CD4-positive, alpha-beta T cell treated with Interleukin-15 for 1 hour (primary cell): ENCODE data around the gene PPFIBP1.

Experiments used
- DNase-seq: peaks from one replicate; pipeline ENCODE4 v3.0.0-alpha.2; 2020

Gene PPFIBP1

GRCh38 chr12:27513155-27513824 is 10.7 kb upstream of the PPFIBP1 start:
- no peak for DNase-seq

- no peak for DNase-seq
These were observed 8.3 kb upstream of the PPFIBP1 start for GRCh38 chr12:27515671-27516070.

DNA sequence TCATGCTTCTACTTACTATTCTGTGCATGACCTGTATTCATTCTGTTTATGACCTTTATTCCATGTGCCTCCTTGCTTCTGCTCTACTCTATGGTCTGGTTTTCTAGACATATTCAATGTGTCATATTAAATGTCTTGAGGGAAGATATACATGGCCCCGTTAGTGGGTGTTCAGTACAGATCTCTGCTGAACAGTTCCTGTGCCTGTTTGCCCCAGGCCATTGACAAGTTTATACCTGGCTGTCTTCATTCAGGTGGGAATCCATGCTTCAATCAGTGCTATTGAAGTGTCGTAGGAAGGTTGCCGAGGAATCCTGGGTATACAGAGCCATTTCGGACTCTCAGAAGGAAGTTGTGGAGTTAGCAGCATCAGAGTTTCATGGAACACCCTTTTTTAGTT is 7.4 kb upstream of the PPFIBP1 start:
- no peak for DNase-seq

- no peak for DNase-seq
These were observed 6.5 kb upstream of the PPFIBP1 start for GRCh38 chr12:27517546-27517945.

- no peak for DNase-seq
These were observed 5.9 kb upstream of the PPFIBP1 start for GRCh38 chr12:27517961-27518665.

DNA sequence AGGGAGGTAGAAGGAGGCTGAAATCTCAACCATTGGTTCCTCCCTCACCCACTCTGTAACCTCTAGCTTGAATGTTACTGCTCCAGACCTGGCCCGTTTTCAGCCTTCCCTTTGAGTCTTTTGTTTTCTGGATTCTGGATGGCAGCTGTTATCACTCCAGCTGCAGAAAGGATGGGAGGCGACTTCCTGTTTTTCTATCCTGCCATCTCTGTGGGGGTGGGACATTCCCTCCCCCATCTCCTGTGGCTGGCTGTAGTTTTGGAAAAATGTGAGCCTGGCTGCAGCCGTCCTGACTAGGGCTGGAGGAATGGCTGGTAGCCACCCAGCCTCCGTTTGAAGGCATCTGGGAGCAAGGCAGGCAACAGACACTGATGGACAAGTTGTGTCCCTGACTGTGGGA is 2.9 kb upstream of the PPFIBP1 start:
- DNase-seq = no peak

GRCh38 chr12:27521981-27522380 is 2.0 kb upstream of the PPFIBP1 start:
- no peak for DNase-seq

- no peak for DNase-seq
These were observed 733 bp upstream of the PPFIBP1 start for GRCh38 chr12:27523305-27523641.

DNA sequence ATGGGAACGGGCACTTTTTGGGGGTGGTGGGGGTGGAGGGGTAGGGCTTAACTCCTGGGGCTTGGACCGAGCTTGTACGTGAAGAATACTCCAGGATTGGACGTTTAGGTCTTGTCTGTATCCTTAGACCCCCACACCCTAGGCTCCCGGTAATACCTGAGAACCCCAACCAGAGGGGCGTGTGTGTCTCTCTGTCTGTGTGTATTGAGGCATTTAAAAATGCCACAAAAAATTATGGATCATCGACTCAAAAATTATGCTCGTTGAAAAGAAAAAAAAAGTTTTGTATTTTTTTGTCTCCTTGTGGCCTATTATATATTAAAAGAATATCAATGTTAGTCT is 459 bp downstream of the PPFIBP1 start:
- DNase-seq = no peak

DNA sequence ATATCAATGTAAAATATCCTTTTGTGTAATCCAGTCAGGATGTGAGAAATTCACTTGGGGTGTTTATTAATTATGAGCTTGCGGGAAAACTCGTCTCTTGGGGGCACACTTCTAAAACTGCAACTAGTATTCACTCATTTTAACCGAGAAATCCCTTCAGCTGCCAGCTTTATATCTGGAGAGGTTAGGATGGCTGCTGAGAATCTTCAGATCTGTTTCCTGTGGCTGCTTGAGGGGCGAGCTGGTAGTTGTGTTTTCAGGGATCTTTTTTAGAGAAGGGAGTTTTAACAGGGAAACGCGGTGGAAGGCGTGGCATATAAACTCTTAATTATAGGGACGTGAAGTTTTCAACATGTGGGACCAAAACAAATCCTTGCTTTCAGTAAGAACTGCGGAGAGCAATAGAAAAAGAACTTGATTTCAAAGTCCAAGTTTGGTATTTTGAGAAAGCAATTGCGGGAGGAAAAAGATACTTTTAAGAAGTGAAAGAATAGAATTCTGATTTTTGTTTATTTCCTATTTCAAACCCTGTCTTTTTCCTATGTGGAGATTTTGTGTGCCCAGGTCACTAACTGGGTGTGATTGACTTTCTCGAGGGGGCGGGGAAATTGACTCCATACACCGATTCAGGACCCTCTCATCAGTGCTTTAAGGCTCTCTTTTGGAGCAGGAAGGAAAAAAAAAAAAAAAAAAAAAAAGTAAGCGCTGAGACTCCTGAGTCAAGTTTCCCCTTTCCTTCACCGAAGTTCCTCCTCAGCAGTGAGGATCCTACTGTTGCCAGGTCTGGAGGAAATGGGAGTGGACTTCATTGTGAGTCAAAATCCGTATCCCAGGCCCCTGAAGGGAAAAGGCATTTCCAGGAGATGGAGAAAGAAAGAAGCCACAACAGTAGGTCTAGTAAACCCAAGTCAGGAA is 1.1 kb downstream of the PPFIBP1 start:
- DNase-seq = no peak

- DNase-seq = no peak
These were observed 3.5 kb downstream of the PPFIBP1 start for GRCh38 chr12:27527512-27527911.

DNA sequence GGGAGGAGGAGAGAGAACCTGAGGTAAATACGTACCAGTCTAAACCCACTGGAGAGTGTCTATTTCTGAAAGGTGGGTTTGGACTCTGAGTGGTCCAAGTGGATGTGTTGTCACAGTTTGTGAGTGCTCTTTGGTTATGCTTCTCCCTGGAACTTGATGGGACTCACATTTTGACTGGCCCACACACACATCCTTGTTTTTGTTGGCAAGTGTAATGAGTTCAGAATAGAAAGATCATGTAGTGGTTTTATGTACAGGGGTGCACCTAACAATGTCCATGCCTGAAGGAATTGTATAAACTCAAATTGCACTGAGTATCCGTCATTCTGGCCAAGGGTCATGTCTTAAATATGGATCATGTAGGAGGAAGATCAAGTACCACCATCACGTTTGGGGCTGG is 4.8 kb downstream of the PPFIBP1 start:
- DNase-seq = no peak

- no peak for DNase-seq
These were observed 6.3 kb downstream of the PPFIBP1 start for GRCh38 chr12:27530157-27530922.

DNA sequence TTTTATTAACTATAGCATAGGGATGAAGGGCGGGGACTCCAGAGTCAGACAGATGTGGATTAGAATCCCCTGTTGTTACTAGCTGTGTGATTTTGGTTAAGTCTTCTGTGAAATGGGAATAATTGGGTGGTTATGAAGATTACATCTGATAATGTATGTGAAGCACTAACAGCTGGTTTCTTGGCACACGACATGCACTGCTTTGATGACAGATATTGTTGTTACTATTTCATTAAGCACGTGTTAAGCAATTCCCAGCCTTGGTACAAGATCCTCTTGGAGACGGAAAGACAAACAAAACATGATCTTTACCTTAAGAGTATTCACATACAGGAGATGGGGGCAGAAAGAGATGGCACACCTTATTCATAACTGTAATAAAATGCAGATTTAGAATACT is 7.9 kb downstream of the PPFIBP1 start:
- DNase-seq = no peak

DNA sequence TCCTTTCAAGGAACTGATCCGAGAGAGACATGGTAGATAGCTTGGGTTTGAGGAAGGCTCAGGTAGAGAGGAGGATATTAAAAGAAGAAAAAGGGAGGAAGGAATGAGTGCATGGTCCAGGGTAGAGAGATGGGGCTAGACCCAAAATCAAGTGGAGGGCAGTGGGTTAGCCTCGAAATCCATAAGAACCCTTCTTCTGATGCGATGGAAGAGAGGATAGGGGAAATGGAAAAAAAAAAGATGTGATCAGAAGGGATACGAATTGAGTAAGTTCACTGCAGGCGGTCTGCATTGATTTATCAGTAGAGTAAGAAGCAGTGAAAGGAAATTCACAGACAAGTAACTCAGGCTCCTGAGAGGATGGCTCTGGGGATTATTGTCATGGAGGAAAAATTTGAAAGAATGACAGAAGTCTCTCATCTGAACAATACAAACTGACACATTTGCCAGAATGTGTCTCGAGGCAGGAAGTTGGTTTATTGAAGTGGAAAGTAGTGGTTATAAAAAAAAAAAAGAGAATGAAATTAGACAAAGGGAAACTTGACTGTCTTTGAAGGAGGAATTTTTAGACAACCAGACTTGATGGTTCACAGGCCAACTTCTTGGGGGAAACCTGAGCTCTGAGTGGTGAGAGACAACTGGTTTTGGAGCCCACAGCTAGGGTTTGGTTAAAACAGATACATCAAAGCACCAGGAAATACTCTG is 10.2 kb downstream of the PPFIBP1 start:
- no peak for DNase-seq

GRCh38 chr12:27534765-27535161 is 10.8 kb downstream of the PPFIBP1 start:
- no peak for DNase-seq

DNA sequence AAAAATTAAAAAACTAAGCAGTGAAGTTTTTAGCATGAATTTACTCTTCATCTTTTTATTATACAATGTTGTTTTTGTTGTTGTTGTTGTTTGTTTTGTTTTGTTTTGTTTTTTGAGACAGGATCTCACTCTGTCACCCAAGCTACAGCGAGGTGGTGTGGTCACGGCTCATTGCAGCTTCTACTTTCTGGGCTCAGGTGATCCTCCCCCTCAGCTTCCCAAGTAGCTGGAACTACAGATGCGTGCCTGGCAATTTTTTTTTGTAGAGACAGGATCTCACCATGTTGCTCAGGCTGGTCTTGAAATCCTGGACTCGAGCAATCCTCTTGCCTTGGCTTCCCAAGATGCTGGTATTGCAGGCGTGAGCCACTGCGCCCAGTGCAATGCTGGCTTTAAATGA is 11.3 kb downstream of the PPFIBP1 start:
- no peak for DNase-seq

DNA sequence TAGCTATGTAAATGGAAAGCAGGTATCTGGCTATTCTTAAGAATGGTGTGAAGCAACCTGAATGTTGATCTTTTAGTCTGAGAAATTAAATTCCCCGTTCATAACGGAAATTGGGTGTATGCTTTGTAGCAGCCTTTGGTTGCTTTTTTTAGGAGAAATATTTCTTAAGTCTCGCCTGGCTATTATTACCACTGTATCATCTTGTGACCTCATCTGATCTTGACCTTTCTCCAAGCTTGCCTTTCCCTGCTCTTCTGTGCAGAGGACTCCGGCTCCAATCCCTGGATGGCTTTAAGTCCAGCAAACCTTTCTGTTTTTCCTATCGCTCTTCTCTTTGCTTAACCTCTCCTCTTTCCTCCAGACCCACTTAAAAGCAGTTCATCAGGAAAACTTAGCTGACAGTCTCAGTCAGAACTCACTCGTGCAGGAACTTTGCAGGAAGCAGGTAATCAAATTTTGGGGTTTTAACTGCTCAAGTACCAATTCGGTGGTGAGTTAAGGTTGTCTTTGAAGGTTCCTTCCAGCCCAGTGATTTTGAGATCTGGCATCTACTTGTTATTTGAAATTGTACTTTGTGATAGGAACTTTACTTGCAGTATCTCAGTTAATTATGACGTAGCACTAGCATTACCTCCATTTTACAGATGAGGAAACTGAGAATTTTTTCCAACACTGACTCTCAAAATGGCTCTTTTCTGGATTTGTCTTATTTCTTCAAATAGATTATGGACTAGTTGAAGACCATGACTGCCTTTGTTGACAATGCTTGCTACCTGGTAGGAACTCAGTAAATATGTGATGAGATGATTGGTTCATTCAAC is 14.1 kb downstream of the PPFIBP1 start:
- DNase-seq = no peak

GRCh38 chr12:27539191-27539631 is 15.2 kb downstream of the PPFIBP1 start:
- DNase-seq = no peak

DNA sequence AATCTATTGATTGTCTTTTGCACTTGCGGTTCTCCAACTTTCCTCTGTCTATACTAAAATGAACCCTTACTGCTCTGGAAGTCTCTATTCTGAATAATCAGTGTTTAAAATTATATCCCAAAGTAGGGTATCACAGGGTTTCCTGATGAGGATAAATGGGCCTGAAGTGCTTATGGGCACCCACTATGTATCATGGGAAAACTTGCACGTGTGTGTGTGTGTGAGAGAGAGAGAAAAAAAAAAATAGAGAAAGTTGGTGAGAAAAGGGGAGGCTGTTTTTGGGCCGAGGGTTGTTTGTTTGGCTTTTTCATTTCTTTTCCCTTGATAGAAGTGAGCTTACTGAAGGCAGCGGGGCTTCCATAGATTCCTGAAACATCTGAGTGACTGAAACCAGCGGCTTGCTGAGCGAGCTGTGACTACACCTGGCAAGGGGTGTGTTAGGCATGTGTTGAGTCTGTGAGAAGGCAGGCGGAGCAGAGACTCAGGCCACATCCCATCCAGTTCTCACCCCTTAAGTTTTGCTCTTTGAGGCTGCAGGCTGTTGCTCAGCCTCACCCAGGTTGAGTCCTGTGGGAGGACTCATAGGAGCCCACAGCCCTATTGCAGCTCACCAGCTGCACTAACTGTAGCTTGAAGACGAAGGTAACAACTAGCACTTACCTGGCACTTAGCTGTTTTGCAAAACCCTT is 17.2 kb downstream of the PPFIBP1 start:
- no peak for DNase-seq

DNA sequence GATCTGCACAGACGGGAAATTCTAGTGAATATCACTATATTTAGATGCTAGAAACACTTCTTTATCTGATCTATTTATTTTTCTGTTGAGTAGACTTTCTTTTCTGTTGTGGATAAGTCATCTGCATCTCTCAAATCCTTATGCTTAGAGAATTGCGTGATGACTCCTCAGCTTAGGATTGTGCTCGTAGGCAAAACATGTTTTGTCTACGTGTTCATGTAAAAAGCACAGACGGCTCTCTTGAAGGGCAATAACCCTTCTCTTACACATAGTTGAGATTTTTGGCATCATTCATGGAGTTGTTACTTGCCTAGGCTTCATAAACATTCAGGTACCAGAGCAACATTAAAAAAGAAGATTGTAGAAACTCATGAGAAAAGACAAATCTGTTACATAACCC is 18.6 kb downstream of the PPFIBP1 start:
- no peak for DNase-seq
